Epithelial cell of prostate (primary cell): ENCODE data around the gene CASP4.
"Not testable (repeated sequence)": the region's sequence is repeated elsewhere in the genome, so short reads cannot be mapped to it uniquely, and the experiment has no call there.

Experiments used
- DNase-seq: peaks from one replicate; pipeline ENCODE4 v3.0.0-alpha.2; 2011; ENCODE audit warnings: low read depth, low spot score
- H3K27ac ChIP-seq: fragments of 450-650 bp; 2 replicates; pipeline ENCODE4 v1.5.1; 2017; ENCODE audit warnings: mild to moderate bottlenecking

Gene CASP4

GRCh38 chr11:104968355-104968855, at the start of gene CASP4:
CASP4 (minus strand) TSS chr11:104968574; CDS start chr11:104968525, 49 bp downstream.
- no peak for DNase-seq
- H3K27ac ChIP-seq: peak within 1 kb of the TSS; percentile 95

DNA sequence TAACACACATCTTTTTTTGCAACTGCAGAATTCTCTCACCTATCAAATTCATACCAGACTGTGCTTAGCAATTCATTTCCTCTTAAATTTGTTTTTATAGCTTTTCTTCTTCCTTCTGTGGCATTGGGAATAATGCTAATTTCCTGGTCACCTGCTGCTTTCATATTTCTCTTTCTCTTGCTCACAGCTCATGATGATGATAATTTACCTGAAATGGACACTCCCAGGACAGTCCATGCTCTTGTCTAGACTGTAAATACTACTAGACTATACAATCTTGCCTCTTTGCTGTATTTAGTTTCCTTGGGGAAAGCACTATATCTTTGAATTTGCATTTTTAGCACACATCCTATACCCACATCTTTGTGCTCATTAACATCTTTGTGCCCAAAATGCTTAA, 39.1 kb upstream of the CASP4 start:
- no peak for DNase-seq
- no peak overlapping the region for H3K27ac ChIP-seq

DNA sequence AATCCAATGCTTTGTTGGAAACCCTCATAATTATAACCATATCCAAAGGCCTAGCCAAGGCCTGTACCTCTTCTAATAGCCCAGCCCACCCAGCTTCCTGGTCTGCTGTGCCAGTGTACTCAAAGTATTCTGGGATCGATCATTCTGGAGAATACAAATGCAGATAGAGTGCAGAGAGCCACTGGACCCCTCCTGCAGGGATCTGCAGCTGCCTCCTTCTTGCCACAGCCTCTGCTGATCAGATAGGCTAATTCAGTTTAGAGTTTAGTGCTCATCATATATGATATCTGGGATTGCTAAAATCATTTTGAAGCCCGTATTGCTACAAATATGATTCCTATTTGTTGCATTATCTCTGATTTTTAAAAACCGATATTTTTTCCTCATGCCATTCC, 37.1 kb upstream of the CASP4 start:
- H3K27ac ChIP-seq: no peak overlapping the region
- no peak for DNase-seq

DNA sequence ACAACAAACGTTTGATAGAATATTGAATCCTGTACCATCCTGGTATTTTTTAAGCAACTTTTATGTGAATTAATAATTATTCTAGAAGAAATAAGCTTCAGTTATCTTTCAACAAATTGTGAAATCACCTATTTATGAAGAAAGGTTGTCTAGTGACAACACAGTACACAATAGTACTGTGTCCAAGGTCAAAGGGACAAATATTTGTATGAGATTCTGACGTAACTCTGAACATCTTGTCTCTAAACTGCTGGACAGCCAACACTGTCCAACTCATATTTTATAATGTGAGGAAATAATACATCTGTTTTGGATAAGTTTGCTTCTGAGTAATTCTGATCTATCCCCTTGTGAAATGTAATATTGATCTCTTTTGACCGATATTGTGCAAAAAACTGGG, 35.6 kb upstream of the CASP4 start:
- no peak overlapping the region for H3K27ac ChIP-seq
- DNase-seq: no peak

- DNase-seq: no peak
These were observed 34.8 kb upstream of the CASP4 start for GRCh38 chr11:105003151-105003550.

GRCh38 chr11:105000797-105001196, 32.4 kb upstream of the CASP4 start:
- no peak overlapping the region for H3K27ac ChIP-seq
- no peak for DNase-seq

More at GRCh38 chr11:105003151-105003550, 34.8 kb upstream of the CASP4 start:
- no peak overlapping the region for H3K27ac ChIP-seq

DNA sequence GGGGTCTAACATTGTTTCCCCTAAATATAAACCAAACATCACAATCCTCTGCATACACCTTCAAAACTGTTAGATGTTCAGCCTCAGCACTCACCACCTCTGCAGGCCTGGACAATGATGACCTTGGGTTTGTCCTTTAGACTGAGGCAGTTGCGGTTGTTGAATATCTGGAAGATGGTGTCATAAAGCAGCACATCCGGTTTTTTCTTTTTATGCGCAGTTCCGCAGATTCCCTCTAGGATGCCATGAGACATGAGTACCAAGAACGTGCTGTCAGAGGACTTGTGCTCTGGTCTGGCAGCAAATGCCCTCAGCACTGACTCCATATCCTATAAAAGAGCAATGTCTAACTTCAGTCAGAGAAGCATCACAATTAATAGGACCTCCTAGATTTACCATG, 31.8 kb upstream of the CASP4 start:
- no peak overlapping the region for H3K27ac ChIP-seq
- no peak for DNase-seq

DNA sequence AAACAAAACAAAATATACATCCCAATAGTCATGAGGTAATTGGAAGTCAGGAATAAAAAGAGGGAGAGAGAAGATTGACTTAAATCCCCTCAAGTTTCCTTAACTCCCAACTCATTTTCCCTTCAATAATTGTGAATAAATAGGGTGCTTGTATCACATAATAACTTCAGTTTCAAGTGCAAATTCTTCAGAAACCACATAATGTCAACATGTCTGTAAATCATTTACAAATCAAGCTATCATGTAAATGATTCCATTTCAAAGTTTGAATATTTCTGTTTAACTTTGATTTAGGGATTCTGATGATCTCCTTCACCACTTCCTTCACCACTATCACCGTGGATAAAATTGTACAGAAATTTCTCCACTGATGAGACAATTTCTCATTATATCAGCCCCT, 31.3 kb upstream of the CASP4 start:
- H3K27ac ChIP-seq: no peak overlapping the region
- DNase-seq: no peak

- H3K27ac ChIP-seq: no peak overlapping the region
- no peak for DNase-seq
These were observed 28.9 kb upstream of the CASP4 start for GRCh38 chr11:104997288-104997687.

DNA sequence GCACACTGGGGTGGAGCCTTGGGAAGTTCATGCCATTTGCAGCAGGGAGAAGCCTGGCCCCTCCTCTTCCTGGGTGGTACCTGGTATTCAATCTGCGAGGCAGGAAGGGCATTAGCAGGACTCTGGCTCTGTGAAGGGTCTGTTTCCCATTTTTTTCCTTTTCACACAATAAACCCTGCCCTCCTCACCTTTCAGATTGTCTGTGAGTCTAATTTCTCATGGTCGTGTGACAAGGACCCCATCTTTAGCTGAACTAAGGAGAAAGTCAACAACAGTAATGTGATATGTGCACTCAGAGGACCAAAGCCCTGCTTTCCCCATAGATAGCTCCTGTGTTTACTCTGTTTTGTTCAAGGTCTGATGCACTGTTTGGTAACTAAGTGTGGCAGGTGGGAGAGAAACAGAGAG, 26.6 kb upstream of the CASP4 start:
- no peak overlapping the region for H3K27ac ChIP-seq
- DNase-seq: no peak

- no peak for DNase-seq
- no peak overlapping the region for H3K27ac ChIP-seq
These were observed 24.4 kb upstream of the CASP4 start for GRCh38 chr11:104992781-104993180.

GRCh38 chr11:104991994-104992393, 23.6 kb upstream of the CASP4 start:
- DNase-seq: no peak
- no peak overlapping the region for H3K27ac ChIP-seq

- no peak overlapping the region for H3K27ac ChIP-seq
- no peak for DNase-seq
These were observed 16.4 kb upstream of the CASP4 start for GRCh38 chr11:104984808-104985207.

- no peak for DNase-seq
- no peak overlapping the region for H3K27ac ChIP-seq
These were observed 11.5 kb upstream of the CASP4 start for GRCh38 chr11:104979839-104980238.

DNA sequence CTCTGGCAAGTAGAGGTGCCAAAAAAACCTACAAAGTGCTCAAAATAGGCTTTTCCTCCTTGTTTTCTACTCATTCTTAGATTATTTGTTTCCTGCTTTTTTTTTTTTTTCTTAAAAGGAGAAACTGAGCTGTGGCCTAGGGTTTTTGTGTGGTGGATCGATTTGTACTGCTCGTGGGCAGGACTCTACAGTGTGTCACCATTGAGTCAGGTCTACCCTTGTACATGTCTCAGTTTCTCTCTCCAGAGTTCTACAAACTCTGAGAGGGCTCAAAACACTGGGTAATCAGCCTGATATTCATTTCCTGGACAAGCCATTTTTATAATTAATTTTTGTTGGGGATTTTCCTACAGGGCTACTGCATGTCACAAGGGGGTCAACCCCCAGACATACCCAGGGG, 5.2 kb upstream of the CASP4 start:
- no peak overlapping the region for H3K27ac ChIP-seq
- DNase-seq: no peak

DNA sequence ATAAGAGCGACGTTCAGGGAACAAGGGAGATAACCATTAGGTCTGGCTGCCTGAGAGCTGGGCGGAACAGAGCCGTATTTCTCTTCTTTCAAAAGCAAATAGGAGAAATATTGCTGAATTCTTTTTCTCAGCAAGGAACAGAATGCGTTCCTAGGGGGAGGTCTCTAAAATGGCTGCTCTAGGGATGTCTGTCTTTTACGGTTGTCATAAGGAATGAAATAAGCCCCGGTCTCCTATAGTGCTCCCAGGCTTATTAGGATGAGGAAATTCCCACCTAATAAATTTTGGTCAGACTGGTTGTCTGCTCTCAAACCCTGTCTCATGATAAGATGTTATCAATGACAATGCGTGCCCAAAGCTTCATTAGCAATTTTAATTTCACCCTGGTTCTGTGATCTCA, 4.5 kb upstream of the CASP4 start:
- not testable (repeated sequence) for DNase-seq, H3K27ac ChIP-seq

DNA sequence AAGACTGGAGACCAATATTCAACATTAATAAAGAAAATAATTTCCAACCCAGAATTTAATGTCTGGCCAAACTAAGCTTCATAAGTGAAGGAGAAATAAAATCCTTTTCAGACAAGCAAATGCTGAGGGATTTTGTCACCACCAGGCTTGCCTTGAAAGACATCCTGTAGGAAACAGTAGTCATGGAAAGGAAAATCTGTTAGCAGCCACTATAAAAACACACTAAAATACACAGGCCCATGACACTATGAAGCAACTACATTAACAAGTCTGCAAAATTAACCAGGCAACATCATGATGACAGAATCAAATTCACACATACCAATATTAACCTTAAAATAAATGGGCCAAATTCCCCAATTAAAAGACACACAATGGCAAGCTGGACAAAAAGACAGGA, 2.4 kb upstream of the CASP4 start:
- DNase-seq: no peak
- H3K27ac ChIP-seq: no peak overlapping the region

DNA sequence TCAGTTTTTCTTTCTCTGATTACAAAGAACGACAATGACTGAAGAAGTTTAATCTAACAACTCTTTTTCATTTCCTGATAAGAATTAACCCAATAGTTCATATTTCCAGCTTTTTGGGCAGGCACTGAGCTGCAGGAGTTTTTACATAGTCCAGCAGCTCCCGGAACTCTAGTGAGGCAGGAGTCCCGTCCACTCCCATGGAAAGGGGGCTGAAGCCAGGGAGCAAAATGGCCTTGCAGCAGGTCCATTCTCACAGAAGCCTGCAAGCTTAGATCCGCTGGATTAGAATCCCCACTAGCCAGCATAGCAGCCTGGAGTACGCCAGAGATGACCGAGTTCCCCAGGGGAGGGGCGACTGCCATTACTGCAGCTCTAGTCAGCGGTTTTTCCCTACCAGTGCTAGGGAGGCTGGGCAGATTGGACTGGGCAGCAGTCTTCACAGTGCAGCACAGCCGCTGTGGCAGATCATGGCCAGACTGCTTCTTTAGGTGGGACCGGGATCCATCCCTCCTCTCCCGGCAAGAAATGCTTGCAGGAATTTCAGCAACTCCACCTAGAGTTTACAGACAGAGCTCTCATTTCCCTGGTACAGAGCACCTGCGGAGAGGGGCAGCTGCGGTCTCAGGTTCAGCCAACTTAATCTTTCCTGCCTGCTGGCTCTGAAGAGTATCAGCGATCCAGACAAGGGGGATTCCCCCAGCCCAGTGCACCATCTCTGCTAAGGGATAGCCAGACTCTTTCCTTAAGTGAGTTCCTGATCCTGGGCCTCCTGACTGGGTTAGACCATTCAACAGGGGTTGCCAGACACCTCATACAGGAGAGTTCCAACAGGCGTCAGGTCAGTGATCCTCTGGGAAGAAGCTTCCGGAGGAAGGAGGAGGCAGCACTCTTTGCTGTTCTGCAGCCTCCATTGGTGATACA, 742 bp upstream of the CASP4 start:
- H3K27ac ChIP-seq: peak overlapping the region; percentile 95
- DNase-seq: no peak

DNA sequence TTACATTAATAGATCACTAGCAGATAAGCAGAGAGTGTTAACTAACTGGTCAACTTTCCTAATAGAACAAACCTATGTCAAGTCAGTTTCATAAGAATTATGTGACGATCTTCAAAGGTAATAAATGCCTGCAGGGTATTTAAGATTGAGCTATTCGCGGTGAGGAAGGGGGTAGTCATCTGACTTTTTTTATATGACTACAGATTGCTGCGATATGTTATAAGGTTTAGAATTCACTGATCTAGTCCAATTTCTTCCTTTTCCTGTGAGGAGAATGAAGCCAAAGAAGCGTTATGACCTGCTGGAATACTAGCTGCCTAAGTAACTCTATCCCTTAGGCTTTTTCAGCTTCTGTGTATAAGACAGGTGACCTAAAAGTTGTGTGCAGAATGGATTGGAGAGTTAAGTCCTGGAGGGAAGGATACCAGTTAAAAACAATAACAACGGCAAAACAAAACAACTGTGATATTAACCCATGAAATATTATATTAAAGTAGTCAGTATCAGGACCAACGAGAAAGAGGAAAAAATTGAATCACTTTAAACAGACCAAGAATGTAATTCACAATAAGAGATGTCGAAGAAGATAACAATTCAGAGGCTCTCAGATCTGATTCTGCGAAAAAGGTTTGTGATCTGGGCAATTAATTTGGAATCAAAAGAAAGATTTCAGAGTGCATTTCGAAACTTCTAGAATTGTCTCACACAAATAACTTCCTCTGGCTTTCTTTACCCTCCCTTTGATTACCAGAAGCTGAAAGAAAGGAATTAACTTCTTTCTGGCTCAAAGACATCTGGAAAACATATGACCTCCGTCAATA, 630 bp downstream of the CASP4 start:
- no peak for DNase-seq
- H3K27ac ChIP-seq: peak overlapping the region; percentile 95

GRCh38 chr11:104965735-104966134, 2.6 kb downstream of the CASP4 start:
- no peak for DNase-seq
- H3K27ac ChIP-seq: peak overlapping the region; percentile 95

GRCh38 chr11:104964247-104964646, 4.1 kb downstream of the CASP4 start:
- no peak for DNase-seq
- no peak overlapping the region for H3K27ac ChIP-seq
